Measurements from ENCODE around the gene PCSK5. TPM values are rescaled to one million over a fixed set of nuclear protein-coding genes. Genes with fewer than 3 reads are reported as not detected.
"Not testable (repeated sequence)": the region's sequence is repeated elsewhere in the genome, so short reads cannot be mapped to it uniquely, and the experiment has no call there.

Gene PCSK5
- total RNA-seq, 1 experiment from 2014 or later = 6.9 TPM

GRCh38 chr9:76302947-76303550 is 412.6 kb downstream of the PCSK5 start (continued):
- TF ChIP-seq FOSL1 (IDR thresholded peaks at IDR 0.05; ENCODE audit: low read depth) = no peak
- TF ChIP-seq ZFX (IDR thresholded peaks at IDR 0.05) = no peak

GRCh38 chr9:76307047-76307446 is 416.6 kb downstream of the PCSK5 start:
- ATAC-seq (peak; percentile 81), DNase-seq (ENCODE audit: low read depth, low spot score) (peak; percentile 7)
- intact Hi-C loops (cut with micrococcal nuclease); H3K4me2 ChIP-seq (ENCODE audit: low read length); H3K9me2 ChIP-seq (ENCODE audit: insufficient read depth); H3K27ac ChIP-seq (ENCODE audit: low read depth, low read length); BruUV-seq (replicated peaks); H3K4me3 ChIP-seq (replicated peaks in 1 of 2; ENCODE audit: low read depth in 1 of 2, low read length in 2 of 2); H3K9ac ChIP-seq (ENCODE audit: low read length); H3K9me3 ChIP-seq (ENCODE audit: control insufficient read depth in 1 of 2, insufficient read depth in 1 of 2, low read depth in 1 of 2, low read length in 2 of 2); H3K79me2 ChIP-seq (ENCODE audit: insufficient read depth, low read length); POLR2A ChIA-PET; RAD21 ChIA-PET (ENCODE audit: low non-redundant PET in 1 of 2, low total read pairs in 2 of 2, uncharacterized antibody in 2 of 2, unreplicated experiment in 2 of 2); H3K27me3 ChIP-seq (ENCODE audit: insufficient read depth, low read length); H3K4me1 ChIP-seq (ENCODE audit: control insufficient read depth in 1 of 2, insufficient read depth in 2 of 2, low read length in 2 of 2); H4K20me1 ChIP-seq (ENCODE audit: insufficient read depth); H2AFZ ChIP-seq (ENCODE audit: low read depth, low read length, poor library complexity, severe bottlenecking); H3K36me3 ChIP-seq (ENCODE audit: control insufficient read depth in 1 of 2, insufficient read depth in 2 of 2, low read length in 2 of 2): not testable (repeated sequence)
- CTCF ChIA-PET = interaction anchor here (1.0 to 1.3 kb wide), 2 partner anchors 8 to 329 kb away, joined by 3 to 4 read pairs; no protein-coding TSS in a partner anchor
- TF ChIP-seq RAD21 (IDR thresholded peaks at IDR 0.05; ENCODE audit: low read depth) = peak; percentile 55
- peak in 2 of 3 experiments; percentile 36 to 39; a peak in 3 of 6 replicates for TF ChIP-seq CTCF (IDR thresholded peaks at IDR 0.05 in 2 of 3, conservative IDR thresholded peaks at IDR 0.05 in 1 of 3; ENCODE audit: borderline replicate concordance in 1 of 3, insufficient read depth in 1 of 3, low read depth in 2 of 3, low read length in 2 of 3)
- TF ChIP-seq TCF7L2 (IDR thresholded peaks at IDR 0.05; ENCODE audit: borderline replicate concordance, extremely low read depth, insufficient read depth, insufficient read length) = peak; percentile 63

- H3K36me3 ChIP-seq (ENCODE audit: control insufficient read depth in 1 of 2, insufficient read depth in 2 of 2, low read length in 2 of 2) = no peaks in the 10 kb centered on the region
- BruUV-seq (replicated peaks) = no TSS peak
- no peaks in the 10 kb centered on the region for H3K4me1 ChIP-seq (ENCODE audit: control insufficient read depth in 1 of 2, insufficient read depth in 2 of 2, low read length in 2 of 2)
- intact Hi-C loops (cut with micrococcal nuclease) = no loop called here
- POLR2A ChIA-PET = no interaction called here
- TF ChIP-seq SRF (IDR thresholded peaks at IDR 0.05; ENCODE audit: low read depth) (no peak), EZH2phosphoT487 (IDR thresholded peaks at IDR 0.05; ENCODE audit: borderline replicate concordance) (no peak), FOSL1 (IDR thresholded peaks at IDR 0.05; ENCODE audit: low read depth) (no peak), JUND (IDR thresholded peaks at IDR 0.05) (no peak), REST (IDR thresholded peaks at IDR 0.05; ENCODE audit: low read depth) (no peak)
- no peak overlapping the region for H3K4me3 ChIP-seq (replicated peaks in 1 of 2; ENCODE audit: low read depth in 1 of 2, low read length in 2 of 2)
- H3K9me3 ChIP-seq (ENCODE audit: control insufficient read depth in 1 of 2, insufficient read depth in 1 of 2, low read depth in 1 of 2, low read length in 2 of 2) = no peaks in the 10 kb centered on the region
- H2AFZ ChIP-seq (ENCODE audit: low read depth, low read length, poor library complexity, severe bottlenecking) = no peak overlapping the region
- RAD21 ChIA-PET (ENCODE audit: low non-redundant PET in 1 of 2, low total read pairs in 2 of 2, uncharacterized antibody in 2 of 2, unreplicated experiment in 2 of 2) = no interaction called here
- CTCF ChIA-PET = no interaction called here
- ATAC-seq (no peak), DNase-seq (ENCODE audit: low read depth, low spot score) (no peak)
- no peaks in the 10 kb centered on the region for H4K20me1 ChIP-seq (ENCODE audit: insufficient read depth)
- H3K27me3 ChIP-seq (ENCODE audit: insufficient read depth, low read length) = no peaks in the 10 kb centered on the region
- H3K4me2 ChIP-seq (ENCODE audit: low read length) = no peak overlapping the region
- H3K27ac ChIP-seq (ENCODE audit: low read depth, low read length) = no peak overlapping the region
- H3K9me2 ChIP-seq (ENCODE audit: insufficient read depth) = no peaks in the 10 kb centered on the region
- H3K9ac ChIP-seq (ENCODE audit: low read length) = no peak overlapping the region
- no peaks in the 10 kb centered on the region for H3K79me2 ChIP-seq (ENCODE audit: insufficient read depth, low read length)
Observed at GRCh38 chr9:76310577-76310976, 420.1 kb downstream of the PCSK5 start.
